HG02973 (cell line): ENCODE measurements around the gene LOX.
"Not testable (repeated sequence)": the region's sequence is repeated elsewhere in the genome, so short reads cannot be mapped to it uniquely, and the experiment has no call there.

Experiments
- ATAC-seq: cut with Tn5 transposase; IDR thresholded peaks from one replicate; pipeline ENCODE4 v1.9.1; 2021; ENCODE audit warnings: moderate library complexity; ENCODE audit not compliant: unreplicated experiment

LOX gene

DNA sequence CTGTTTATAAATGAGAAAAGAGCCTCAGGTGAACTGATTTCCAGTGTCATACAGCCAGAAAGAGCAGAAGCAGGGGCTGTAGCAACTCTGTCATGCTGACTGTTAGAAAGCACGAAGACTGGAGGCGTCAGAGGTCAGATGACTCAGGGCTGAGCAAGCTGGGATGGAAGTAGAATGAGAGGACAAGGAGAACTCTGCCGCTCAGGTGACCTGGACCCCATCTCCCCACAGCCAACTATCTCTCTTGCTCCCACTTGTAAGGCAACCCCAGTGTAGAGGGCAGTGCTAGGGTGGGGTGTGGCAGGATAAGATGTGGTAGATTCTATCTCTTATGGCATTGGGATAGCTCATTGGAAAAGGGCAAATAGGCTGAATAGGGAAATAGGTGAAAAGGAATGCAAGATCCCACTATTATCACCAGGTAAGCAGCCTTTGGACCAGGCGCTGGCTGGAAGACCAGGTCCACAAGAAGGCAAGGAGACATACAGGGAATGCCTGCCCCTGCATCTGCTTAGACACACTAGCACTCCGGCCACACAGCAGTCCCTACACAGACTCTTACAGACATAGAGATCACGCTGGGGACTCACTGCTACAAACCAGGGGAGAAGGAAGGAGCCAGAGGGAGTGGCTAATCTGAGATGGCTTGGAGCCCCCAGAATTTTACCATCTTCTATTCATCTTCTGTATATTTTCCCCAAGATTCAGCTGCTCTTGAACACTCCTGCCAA, 21.2 kb upstream of the LOX start:
- no peak for ATAC-seq

DNA sequence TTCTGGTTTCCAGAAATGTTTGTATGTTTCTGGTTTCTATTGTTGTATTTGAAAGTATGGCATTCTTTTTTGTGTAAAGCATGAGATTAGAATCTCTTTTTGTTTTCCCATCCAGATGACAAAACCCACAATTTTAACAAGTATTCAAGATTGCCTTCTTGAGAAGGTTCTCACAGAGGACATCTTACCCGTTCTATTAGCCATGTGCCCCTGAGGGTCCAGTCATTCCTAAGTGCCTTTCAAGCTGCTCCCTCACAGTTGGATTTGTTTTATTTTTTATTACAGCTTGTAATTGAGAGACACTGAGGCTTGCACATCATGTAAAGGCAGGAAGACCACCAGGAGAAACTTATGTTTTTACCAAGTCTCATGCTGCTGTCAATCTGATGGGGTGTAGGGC, 19.3 kb upstream of the LOX start:
- ATAC-seq = no peak

- no peak for ATAC-seq
These were observed 17.1 kb upstream of the LOX start for GRCh38 chr5:122095158-122095557.

DNA sequence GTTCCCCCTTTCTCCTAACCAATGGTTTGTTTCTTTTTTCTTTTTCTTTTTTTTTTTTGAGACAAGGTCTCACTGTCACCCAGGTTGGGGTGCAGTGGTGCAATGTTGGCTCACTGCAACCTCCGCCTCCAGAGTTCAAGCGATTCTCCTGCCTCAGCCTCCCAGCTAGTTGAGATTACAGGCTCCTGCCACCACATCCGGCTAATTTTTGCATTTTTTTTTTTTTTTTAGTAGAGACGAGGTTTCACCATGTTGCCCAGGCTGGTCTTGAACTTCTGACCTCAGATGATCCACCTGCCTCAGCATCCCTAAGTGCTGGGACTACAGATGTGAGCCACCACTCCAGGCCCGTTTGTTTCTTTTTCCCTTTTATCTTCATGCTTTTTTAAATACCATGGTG, 16.2 kb upstream of the LOX start:
- ATAC-seq = not testable (repeated sequence)

DNA sequence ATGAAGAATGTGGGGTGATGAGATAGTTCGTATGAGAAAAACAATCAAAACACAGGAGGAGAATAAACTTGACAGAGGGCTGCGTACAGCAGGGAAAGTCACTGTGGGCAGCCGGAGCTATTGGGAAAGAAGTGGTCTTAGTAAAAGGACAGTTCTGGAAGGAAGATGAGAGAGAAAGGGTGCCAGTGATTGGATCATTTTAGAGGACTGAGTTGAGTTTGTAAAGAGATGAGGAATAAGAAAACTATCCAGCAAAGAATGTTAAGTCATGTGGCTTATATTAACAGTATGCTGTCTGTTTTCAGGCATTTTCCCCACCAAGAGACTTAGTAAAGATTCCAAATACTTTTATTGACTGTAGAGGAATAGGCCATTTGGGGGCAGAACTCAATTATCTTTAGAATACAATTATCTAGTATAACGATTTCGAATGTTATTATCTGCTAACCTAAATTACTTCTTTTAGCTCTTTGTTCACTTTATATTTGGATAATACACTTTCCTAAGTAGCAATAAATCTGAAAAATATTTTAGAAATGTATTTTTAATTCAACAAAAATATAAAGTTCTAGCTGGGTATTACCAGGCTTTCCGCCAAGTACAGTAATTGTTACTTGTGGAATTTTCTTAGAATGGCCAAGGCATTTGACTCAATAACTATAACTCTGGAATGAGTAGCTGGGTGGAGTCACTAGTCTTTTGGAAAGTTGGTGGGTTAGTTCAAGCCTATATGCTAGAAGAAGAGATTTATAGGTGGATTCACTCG, 15.5 kb upstream of the LOX start:
- no peak for ATAC-seq

GRCh38 chr5:122091936-122092600, 14.0 kb upstream of the LOX start:
- ATAC-seq = no peak

GRCh38 chr5:122089096-122090013, 11.3 kb upstream of the LOX start:
- no peak for ATAC-seq

GRCh38 chr5:122085041-122085440, 7.0 kb upstream of the LOX start:
- ATAC-seq = no peak

DNA sequence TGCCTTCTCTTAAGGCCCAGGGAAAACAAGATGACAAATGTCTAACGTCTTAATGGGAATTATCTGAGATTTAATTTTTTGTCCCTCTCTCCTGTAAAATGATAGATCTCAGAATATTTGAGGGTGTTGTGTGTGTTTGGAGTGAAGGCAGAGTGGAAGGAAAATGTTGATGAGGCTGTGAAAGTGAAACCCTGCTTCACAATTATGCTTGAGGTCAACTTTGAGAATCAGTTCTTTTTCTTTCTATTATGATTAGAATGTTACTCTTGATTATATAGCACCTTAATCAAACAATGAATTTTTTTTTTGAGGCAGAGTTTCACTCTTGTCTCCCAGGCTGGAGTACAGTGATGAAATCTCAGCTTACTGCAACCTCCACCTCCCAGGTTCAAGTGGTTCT, 5.5 kb upstream of the LOX start:
- peak; percentile 66 for ATAC-seq

GRCh38 chr5:122081541-122081940, 3.5 kb upstream of the LOX start:
- no peak for ATAC-seq

- peak; percentile 28 for ATAC-seq
These were observed 518 bp downstream of the LOX start for GRCh38 chr5:122077366-122078115.

- peak; percentile 47 for ATAC-seq
These were observed 1.2 kb downstream of the LOX start for GRCh38 chr5:122076669-122077365.

DNA sequence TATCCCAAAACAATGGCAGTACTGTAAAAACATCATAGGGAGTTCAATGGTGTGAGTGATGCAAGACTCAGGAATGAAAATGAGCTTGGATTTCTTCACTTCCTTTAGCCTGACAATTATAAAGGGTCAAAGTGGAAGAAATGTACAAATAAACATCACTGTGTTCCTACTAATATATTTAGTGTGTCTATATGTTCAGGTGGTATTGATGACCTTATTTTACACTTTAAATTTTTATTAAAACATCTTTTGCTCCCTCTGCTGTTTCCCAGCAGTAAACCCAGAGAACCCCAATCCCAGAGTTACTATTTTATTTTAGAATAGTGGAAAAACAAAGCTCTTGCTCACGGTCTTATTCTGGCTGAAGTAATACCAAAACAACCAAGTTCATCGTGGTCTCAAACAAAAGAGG, 2.0 kb downstream of the LOX start:
- ATAC-seq = no peak

DNA sequence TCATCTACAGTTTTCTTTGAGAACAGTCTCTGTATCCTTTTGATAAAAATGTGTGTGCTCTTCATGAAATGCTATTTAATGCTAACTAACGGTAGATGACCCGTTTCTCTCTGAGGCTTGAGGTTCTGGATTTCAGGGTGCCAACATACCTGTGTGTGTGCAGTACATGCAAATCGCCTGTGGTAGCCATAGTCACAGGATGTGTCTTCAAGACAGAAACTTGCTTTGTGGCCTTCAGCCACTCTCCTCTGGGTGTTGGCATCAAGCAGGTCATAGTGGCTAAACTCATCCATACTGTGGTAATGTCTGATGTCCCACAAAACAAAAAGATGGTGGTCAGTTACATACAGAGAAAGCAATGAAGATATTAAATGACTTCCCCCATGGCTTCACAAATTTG, 4.2 kb downstream of the LOX start:
- ATAC-seq = no peak

- no peak for ATAC-seq
These were observed 5.0 kb downstream of the LOX start for GRCh38 chr5:122073018-122073417.

DNA sequence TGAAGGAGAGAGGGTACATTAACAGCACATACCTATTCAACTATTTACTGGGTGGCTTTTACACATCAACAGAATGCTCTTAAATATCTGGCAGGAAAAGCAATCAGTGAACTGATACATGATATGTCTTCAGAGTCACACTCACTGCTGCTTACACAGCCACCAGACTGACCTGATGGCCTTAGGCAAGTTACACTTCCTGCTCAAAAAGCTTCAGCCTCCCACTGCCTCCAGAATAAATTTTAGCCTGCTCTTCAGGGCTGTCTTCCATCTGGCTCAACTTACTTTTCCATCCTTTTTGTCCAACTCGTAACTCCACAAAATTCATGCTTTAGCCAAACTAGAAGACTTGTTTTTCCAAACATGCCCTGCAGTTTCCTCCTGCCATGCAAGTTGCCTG, 10.7 kb downstream of the LOX start:
- no peak for ATAC-seq

DNA sequence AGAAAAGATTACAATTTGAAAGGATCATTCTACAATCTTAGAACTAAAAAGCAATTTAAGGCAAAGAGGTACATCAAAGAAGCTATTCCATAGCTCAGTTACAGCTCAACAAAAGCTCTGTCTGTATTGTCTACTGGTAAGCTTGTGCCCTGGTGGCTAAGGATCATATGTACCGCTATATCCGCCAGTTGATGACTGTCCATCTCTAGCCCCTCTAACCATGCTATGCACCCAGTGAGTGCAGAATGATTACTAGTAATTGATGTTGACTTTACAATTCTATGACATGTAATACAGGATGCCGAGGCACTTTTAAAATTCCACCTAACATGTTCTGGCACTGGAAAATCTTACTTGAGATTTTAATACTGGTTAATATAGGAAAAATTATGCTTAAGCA, 13.1 kb downstream of the LOX start:
- no peak for ATAC-seq

GRCh38 chr5:122063836-122064235, 14.2 kb downstream of the LOX start:
- ATAC-seq = no peak

- ATAC-seq = no peak
These were observed 15.9 kb downstream of the LOX start for GRCh38 chr5:122062205-122062604.

DNA sequence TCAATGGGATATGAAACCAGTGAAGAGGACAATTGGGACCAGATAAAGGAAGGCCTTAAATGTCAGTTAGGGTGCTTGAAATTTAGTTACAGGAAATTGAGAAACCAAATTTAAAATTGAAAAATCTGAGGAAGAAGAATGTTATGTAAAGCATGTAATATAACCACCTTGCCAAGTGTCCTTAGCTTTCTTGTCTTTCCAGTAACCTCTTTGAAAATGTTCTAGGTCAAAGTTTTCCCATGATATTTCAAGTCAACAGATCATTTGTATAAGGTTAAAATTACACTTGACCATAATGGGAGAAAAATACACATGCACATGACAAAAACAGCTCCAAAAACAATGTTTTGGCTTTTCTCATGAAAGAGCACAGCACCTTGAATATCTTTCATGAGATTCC, 21.1 kb downstream of the LOX start:
- no peak for ATAC-seq
